Measurements from ENCODE around the gene UNC79.
"Not testable (repeated sequence)": the region's sequence is repeated elsewhere in the genome, so short reads cannot be mapped to it uniquely, and the experiment has no call there.

The UNC79 gene

GRCh38 chr14:93493622-93494021 lies 62.9 kb downstream of the UNC79 start:
- not testable (repeated sequence) for DNase-seq (ENCODE audit: low spot score)

- DNase-seq (ENCODE audit: low spot score), result no peak
Observed at GRCh38 chr14:93496856-93497741, 66.4 kb downstream of the UNC79 start.

GRCh38 chr14:93510056-93510455 lies 79.3 kb downstream of the UNC79 start:
- DNase-seq (ENCODE audit: low spot score), result no peak

- DNase-seq (ENCODE audit: low spot score), result no peak
Observed at GRCh38 chr14:93511001-93511400, 80.3 kb downstream of the UNC79 start.

GRCh38 chr14:93520053-93520607 lies 89.4 kb downstream of the UNC79 start:
- no peak for DNase-seq (ENCODE audit: low spot score)

- no peak for DNase-seq (ENCODE audit: low spot score)
Observed at GRCh38 chr14:93522221-93522620, 91.5 kb downstream of the UNC79 start.

GRCh38 chr14:93525216-93525615 lies 94.5 kb downstream of the UNC79 start:
- not testable (repeated sequence) for DNase-seq (ENCODE audit: low spot score)

GRCh38 chr14:93525696-93526451 lies 95.1 kb downstream of the UNC79 start:
- no peak for DNase-seq (ENCODE audit: low spot score)

- no peak for DNase-seq (ENCODE audit: low spot score)
Observed at GRCh38 chr14:93527203-93527607, 96.5 kb downstream of the UNC79 start.

GRCh38 chr14:93528884-93529558 lies 98.3 kb downstream of the UNC79 start:
- no peak for DNase-seq (ENCODE audit: low spot score)

GRCh38 chr14:93531644-93532043 lies 100.9 kb downstream of the UNC79 start:
- no peak for DNase-seq (ENCODE audit: low spot score)

- DNase-seq (ENCODE audit: low spot score), result no peak
Observed at GRCh38 chr14:93532541-93532940, 101.8 kb downstream of the UNC79 start.

- DNase-seq (ENCODE audit: low spot score), result no peak
Observed at GRCh38 chr14:93533437-93533836, 102.7 kb downstream of the UNC79 start.

- DNase-seq (ENCODE audit: low spot score), result peak; percentile 34
Observed at GRCh38 chr14:93533842-93534241, 103.1 kb downstream of the UNC79 start.

GRCh38 chr14:93535537-93535936 lies 104.8 kb downstream of the UNC79 start:
- no peak for DNase-seq (ENCODE audit: low spot score)

GRCh38 chr14:93536945-93537344 lies 106.2 kb downstream of the UNC79 start:
- no peak for DNase-seq (ENCODE audit: low spot score)

GRCh38 chr14:93537951-93538350 lies 107.2 kb downstream of the UNC79 start:
- peak; percentile 56 for DNase-seq (ENCODE audit: low spot score)

- no peak for DNase-seq (ENCODE audit: low spot score)
Observed at GRCh38 chr14:93538413-93538812, 107.7 kb downstream of the UNC79 start.

- DNase-seq (ENCODE audit: low spot score), result no peak
Observed at GRCh38 chr14:93540235-93540634, 109.5 kb downstream of the UNC79 start.

GRCh38 chr14:93543766-93544165 lies 113.0 kb downstream of the UNC79 start:
- no peak for DNase-seq (ENCODE audit: low spot score)

GRCh38 chr14:93544212-93544611 lies 113.5 kb downstream of the UNC79 start:
- no peak for DNase-seq (ENCODE audit: low spot score)

GRCh38 chr14:93546642-93547041 lies 115.9 kb downstream of the UNC79 start:
- DNase-seq (ENCODE audit: low spot score), result no peak

All from putamen (tissue), 1 donor.